DOHH2 (cell line): ENCODE results near the gene PRKN.

ENCODE experiments used
- EZH2phosphoT487 ChIP-seq: fragments of 200-600 bp; sonication (generic); IDR thresholded peaks from 2 replicates; pipeline ENCODE4 v1.6.1; 2017; ENCODE audit warnings: borderline replicate concordance, mild to moderate bottlenecking, antibody characterized with exemption, low read length, moderate library complexity, mixed read lengths
- TF ChIP-seq, protein P1 (sequence below): fragments of 200-600 bp; sonication (generic); IDR thresholded peaks from one replicate; pipeline ENCODE4 v1.5.1; 2014; ENCODE audit warnings: antibody characterized with exemption, mild to moderate bottlenecking, low read depth, low read length; ENCODE audit not compliant: poor library complexity, severe bottlenecking

DNA sequence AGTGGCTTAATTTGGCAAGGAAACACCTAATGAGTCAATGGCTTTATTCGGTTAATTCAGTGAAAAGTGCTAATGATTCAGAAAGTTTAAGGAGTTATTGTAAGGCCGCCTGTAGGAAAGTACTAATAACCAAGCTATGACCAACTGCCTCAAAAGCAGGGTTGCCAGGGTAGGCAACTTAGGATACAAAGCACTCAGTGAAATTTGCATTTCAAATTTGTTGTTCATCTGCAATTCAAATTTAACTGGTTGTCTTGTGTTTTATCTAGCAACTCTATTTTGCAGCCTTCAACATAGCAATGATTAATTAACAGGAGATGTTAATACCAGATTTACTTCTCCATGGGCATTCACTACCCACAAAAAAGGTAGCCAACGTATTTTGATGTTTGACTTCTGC is 412.3 kb downstream of the PRKN start:
- TF ChIP-seq, protein P1, sequence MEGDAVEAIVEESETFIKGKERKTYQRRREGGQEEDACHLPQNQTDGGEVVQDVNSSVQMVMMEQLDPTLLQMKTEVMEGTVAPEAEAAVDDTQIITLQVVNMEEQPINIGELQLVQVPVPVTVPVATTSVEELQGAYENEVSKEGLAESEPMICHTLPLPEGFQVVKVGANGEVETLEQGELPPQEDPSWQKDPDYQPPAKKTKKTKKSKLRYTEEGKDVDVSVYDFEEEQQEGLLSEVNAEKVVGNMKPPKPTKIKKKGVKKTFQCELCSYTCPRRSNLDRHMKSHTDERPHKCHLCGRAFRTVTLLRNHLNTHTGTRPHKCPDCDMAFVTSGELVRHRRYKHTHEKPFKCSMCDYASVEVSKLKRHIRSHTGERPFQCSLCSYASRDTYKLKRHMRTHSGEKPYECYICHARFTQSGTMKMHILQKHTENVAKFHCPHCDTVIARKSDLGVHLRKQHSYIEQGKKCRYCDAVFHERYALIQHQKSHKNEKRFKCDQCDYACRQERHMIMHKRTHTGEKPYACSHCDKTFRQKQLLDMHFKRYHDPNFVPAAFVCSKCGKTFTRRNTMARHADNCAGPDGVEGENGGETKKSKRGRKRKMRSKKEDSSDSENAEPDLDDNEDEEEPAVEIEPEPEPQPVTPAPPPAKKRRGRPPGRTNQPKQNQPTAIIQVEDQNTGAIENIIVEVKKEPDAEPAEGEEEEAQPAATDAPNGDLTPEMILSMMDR = no peak
- no peak for TF ChIP-seq EZH2phosphoT487
